ENCODE results near the gene PCID2. TPM values are rescaled to one million over a fixed set of nuclear protein-coding genes. Genes with fewer than 3 reads are reported as not detected.

Gene PCID2
- total and polyA plus RNA-seq, 2 of the 13 experiments (the other 11 are each of a cell fraction or from before 2014, with no cell fraction given), result 65.0 to 111 TPM

- peak; percentile 76 for TF ChIP-seq ZHX2 (IDR thresholded peaks at IDR 0.05; ENCODE audit: low read depth)
- TF ChIP-seq ZHX2 (CRISPR knock-in tag; IDR thresholded peaks at IDR 0.05; ENCODE audit: borderline replicate concordance), result no peak
- no peak for TF ChIP-seq ZNF839 (CRISPR knock-in tag; IDR thresholded peaks at IDR 0.05; ENCODE audit: borderline replicate concordance)
- TF ChIP-seq NR2C2 (CRISPR knock-in tag; IDR thresholded peaks at IDR 0.05; ENCODE audit: borderline replicate concordance), result peak; percentile 39; the same call in 1 of the 2 replicates
- TF ChIP-seq FIP1L1 (IDR thresholded peaks at IDR 0.05; ENCODE audit: borderline replicate concordance, insufficient read depth, low read depth, low read length), result 0 out of 2 replicates have a peak, but pooled peaks have one; percentile 33
- TF ChIP-seq PRDM10 (CRISPR knock-in tag; IDR thresholded peaks at IDR 0.05; ENCODE audit: low read depth), result peak; percentile 72; the same call in 1 of the 2 replicates
- no peak for TF ChIP-seq REXO4 (CRISPR knock-in tag; IDR thresholded peaks at IDR 0.05; ENCODE audit: borderline replicate concordance)
- no peak for TF ChIP-seq RNF219 (CRISPR knock-in tag; IDR thresholded peaks at IDR 0.05)
- TF ChIP-seq ARID4A (CRISPR knock-in tag; IDR thresholded peaks at IDR 0.05; ENCODE audit: borderline replicate concordance), result peak; percentile 72; the same call in 1 of the 2 replicates
- TF ChIP-seq CBX1 (IDR thresholded peaks at IDR 0.05; ENCODE audit: low read depth), result no peak
Measured at GRCh38 chr13:113138792-113139551, 69.5 kb downstream of the PCID2 start (continued).

Data from HepG2 (cell line).